AG09309 (cell line): ENCODE measurements around the gene WASF2.

Experiments
- DNase-seq: peaks from one replicate; pipeline ENCODE4 v3.0.0-alpha.2; 2010; ENCODE audit warnings: low read depth
- H3K4me3 ChIP-seq: 2 replicates; pipeline ENCODE4 v1.5.1; 2011; ENCODE audit warnings: mild to moderate bottlenecking, low read depth, low read length, moderate library complexity; ENCODE audit not compliant: control insufficient read depth
- TF ChIP-seq, protein P1 (sequence below): IDR thresholded peaks from 2 replicates; pipeline ENCODE4 v1.5.1; 2011; ENCODE audit warnings: mild to moderate bottlenecking, low read depth, low read length, inconsistent platforms; ENCODE audit not compliant: insufficient read depth, control insufficient read depth; ENCODE audit errors: missing control alignments

WASF2 gene

DNA sequence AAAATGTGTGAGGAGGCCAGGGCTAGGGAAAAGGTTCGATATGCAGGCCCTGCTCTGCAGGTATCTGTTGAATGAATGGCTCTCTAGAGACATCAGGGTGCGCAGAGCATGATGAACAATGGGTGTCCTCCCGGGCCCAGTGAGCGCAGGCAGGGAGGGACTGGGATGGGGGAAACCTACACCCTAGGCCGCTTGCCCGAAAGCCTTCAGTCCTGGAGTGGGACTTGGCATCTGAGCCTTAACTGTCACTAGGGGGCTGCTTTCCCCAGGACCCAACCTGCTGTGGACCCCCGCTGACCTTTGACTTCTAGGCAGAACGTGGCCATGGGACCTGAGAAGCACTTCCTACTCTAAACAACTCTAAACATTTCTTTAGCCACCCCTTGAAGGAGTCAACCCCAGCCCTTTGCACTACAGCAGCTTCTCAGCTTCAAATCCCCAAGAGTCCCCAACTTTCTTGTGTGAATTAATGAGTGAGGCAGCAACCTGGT is 122.8 kb downstream of the WASF2 start:
- TF ChIP-seq, protein P1, sequence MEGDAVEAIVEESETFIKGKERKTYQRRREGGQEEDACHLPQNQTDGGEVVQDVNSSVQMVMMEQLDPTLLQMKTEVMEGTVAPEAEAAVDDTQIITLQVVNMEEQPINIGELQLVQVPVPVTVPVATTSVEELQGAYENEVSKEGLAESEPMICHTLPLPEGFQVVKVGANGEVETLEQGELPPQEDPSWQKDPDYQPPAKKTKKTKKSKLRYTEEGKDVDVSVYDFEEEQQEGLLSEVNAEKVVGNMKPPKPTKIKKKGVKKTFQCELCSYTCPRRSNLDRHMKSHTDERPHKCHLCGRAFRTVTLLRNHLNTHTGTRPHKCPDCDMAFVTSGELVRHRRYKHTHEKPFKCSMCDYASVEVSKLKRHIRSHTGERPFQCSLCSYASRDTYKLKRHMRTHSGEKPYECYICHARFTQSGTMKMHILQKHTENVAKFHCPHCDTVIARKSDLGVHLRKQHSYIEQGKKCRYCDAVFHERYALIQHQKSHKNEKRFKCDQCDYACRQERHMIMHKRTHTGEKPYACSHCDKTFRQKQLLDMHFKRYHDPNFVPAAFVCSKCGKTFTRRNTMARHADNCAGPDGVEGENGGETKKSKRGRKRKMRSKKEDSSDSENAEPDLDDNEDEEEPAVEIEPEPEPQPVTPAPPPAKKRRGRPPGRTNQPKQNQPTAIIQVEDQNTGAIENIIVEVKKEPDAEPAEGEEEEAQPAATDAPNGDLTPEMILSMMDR = no peak
- no peak for DNase-seq
- H3K4me3 ChIP-seq = peak overlapping the region; percentile 83

DNA sequence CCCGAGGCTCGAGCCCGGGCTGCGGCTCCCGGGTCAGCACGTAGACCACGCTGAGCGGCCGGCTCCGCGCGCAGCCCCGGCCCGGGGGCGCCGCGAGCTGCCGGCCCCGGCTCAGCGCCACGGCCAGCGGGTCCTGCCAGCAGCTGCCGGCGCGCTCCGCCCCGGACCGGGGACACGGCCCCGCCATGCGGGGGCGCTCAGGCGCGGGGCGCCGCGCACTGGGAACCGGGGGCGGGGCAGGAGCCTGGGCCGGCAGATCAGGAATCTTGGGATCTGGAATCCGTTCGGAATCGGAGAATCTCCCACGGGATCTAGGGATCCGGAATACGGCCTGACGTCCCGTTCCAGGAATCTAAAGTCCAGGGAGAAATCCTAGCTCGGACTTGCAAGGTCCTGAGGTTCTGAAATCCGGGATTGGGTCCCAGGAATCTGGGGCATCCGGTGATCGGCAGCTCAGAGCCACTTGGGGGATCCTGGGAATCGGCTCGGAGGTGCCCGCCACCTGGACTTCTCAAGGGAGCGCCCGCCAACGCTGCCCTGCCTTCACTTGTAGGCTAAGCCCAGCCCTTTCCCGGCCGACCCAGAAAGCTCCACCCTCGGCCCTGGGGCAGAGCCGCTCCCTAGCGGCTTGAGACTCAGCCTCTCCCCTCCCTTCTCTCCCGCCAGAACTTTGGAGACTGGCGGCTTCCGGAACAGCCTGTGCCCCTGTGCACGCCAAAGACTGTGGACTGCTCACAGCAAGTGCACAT is 123.4 kb downstream of the WASF2 start, which contains the start of gene MAP3K6:
Gene MAP3K6 (minus strand): TSS at position 551 of the 749 bp plus-strand sequence. CDS start 364 bp downstream, at position 187.
- TF ChIP-seq, protein P1 = no peak
- peak within 1 kb of the TSS; percentile 83 for H3K4me3 ChIP-seq
- DNase-seq = no peak

DNA sequence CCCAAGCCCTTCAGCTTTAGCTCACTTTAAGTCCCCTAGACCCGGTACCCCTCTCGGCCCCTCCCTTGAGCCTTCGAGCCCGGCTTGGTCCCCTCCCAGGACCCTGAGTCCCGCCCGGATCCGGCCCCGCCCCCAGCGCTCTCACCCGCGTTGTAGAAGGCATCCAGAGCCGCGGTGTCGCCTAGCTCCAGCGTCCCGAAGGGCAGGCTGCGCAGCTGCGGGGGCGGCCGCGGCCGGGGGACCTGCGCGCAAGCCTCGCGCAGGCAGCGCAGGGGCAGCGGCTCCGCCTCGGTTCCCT is 123.9 kb downstream of the WASF2 start:
- TF ChIP-seq, protein P1 = no peak
- H3K4me3 ChIP-seq = peak overlapping the region; percentile 83
- no peak for DNase-seq

DNA sequence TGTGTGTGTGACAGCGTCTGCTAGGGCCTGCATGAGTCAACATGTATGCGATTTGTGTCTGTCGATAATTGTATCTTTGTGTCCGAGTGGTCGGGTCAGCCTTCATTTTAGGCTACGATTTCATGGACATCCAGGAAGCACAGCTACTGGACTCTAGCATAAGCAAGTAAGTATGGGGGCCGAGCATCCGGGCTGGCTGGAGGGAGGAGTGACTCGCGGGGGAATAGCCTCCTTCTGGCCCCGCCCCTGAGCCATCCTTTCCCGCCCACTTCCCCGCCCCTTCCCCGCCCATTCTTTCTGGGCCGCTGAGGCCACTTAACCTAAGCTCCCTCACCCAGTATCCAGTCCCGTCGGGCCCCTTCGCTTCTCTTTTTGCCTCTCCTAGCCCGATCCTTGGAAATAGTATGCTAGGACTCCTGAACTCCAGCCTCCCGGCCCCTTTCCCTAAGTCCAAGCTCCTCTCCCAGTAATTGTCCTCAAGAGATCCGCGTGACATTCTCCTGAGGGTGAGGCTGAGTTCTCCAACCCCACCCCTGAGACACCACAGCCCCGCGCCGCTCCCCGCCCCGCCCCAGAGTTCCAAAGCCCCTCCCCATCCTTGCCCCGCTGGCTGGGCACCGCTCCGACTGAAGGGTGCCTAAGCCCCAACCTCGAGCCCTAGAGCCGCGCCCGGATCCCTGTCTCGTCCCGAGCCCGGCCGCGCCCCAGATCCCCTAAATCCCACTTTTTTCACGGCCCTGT is 124.4 kb downstream of the WASF2 start:
- DNase-seq = peak; percentile 49

DNA sequence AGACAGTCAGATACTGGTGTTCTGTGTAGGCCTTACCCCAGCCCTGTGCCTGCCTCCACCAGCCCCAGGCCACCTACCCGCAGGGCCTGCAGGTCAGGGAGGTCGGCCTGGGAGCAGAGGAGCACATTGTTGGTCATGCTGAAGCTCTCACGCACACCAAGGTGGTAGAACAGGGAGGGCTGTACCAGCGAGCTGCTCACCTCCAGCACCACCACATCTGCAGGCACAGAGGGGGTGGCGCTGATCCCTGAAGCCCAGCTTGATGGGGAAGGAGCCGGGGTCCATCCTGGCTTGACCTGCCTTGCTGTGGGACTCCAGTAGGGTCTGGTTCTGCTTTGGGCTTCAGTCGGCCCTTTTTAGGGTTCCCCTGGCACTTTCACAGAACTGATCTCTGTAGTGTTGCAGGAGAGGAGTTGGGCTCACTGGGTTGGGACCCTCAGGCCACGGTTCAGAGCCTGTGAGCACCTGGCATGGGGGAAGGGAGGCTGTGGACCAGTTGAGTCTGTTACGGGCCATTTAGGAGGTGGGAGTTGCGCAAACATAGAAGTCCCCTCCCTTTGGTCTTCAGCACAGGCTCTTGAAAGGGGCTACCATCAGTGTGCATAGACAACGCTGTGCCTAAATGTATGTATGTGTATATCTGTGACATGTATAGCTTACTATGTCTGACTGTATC is 125.1 kb downstream of the WASF2 start:
- TF ChIP-seq, protein P1 = no peak
- no peak for DNase-seq
- H3K4me3 ChIP-seq = peak overlapping the region; percentile 83

More for the DNA sequence above, 124.4 kb downstream of the WASF2 start:
- TF ChIP-seq, protein P1 = no peak
- peak overlapping the region; percentile 83 for H3K4me3 ChIP-seq
